ENCODE data around the gene FKRP.

- TF ChIP-seq POLR2AphosphoS5 (IDR thresholded peaks at IDR 0.05; ENCODE audit: low read depth, low read length) (no peak), SIN3A (IDR thresholded peaks at IDR 0.05; ENCODE audit: borderline replicate concordance, insufficient read depth, low read length) (no peak), TAF1 (IDR thresholded peaks at IDR 0.05; ENCODE audit: borderline replicate concordance, insufficient read depth, low read length) (no peak), REST (IDR thresholded peaks at IDR 0.05; ENCODE audit: insufficient read depth in 1 of 2, low read depth in 2 of 2, low read length in 2 of 2) (no peak)
These were observed 13.5 kb upstream of the FKRP start for GRCh38 chr19:46732172-46732938.

Data from PFSK-1 (cell line).